ENCODE measurements around the gene ZNF207. TPM values are rescaled to one million over a fixed set of nuclear protein-coding genes. Genes with fewer than 3 reads are reported as not detected.
A peak's percentile ranks its signal among the peaks of the same experiment; 100 is the strongest.

The ZNF207 gene
- total RNA-seq, 2 experiments from 2014 or later = 189 to 201 TPM

DNA sequence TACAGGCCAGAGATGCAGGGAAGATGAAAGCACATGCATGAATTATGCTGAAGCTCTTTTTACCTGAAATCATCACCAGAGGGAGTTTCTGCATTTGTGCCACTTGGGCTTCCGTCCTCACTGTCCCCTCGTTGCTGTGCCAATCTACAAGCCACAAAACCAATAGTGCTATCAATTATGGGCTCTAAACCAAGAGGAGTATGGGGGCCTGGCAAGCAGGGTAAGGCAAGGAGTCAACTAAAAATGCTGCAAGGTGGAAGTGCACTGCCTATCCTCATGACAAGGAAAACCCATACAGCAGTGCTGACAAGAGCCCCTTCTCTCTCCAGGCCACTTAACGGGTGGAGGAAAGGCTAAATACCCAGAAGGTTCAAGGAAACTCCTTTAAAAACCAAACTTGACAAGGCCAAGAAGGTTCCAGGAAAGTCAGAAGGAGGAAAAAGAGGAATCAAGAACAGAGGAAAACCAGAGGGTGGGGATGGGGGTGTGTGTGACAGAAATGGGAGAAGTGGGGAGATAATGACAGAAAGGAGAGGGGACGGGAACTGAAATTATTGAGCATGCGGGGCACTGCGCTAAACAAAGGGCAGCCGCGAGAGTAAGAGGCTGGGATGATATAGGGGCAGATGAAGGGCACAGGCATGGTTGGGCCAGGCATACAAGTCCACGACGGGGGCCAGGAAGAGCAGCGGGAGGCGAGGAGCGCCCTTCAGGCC, 8.7 kb upstream of the ZNF207 start:
- POLR2A ChIA-PET = interaction anchor here (1.1 to 2.4 kb wide), 5 partner anchors 10 to 103 kb away, joined by 4 to 18 read pairs (median 6); partner anchors contain the start of genes PSMD11 and ZNF207
- intact Hi-C loops (cut with micrococcal nuclease) = no loop called here
- H3K4me3 Mint-ChIP-seq = peak overlapping the region; percentile 88

DNA sequence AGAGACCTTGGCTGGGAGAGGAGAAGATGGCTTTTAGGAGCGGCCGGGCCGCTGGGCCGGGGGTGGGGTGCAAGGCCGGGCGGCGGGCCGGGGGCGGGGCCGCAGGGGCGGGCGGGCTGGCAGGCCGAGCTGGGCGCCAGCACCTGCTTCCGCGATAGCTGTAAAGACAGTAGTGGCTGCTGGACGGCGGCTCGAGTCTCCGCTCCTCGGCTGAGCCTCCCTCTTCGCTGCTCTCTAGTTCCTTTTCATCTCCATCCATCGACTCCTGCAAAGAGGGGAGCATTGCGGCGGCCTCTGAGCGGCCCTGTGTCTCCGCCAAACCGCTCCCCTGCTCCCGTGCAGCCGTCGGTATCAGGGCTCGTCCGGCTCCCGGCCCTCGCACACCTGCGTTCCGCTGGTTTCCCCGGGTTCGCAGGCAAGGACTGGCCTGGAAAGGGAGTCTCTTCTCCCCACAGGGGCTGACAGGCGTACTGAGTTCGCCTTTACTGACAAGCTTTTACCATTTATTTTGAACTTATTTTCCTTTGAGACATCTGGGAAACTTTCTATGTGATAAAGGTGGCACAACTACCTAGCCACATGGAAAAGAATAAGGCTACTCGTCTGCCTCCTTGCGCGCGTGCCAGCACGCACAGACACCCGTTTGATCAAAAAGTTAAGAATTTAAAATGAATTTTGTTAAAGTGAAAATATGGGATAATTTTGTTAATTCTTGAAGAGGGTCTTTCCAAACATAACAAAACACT, 7.9 kb upstream of the ZNF207 start, which contains the start of gene C17orf75:
TSS of gene C17orf75 (minus strand) at position 317 of the 746 bp plus-strand sequence. CDS start at position 283, 34 bp downstream.
- Mint-ChIP-seq H3K4me1 (ENCODE audit: low read depth) (peaks cover 16% of the 10 kb centered on the region), H3K9me3 (no peaks in the 10 kb centered on the region), H3K27ac (peak within 1 kb of the TSS; percentile 95), H3K36me3 (ENCODE audit: low read depth) (peaks cover 7% of the 10 kb centered on the region), H3K4me3 (peak within 1 kb of the TSS; percentile 88), H3K27me3 (no peaks in the 10 kb centered on the region)
- ChIA-PET POLR2A (interaction anchor here (0.7 to 2.4 kb wide), 5 partner anchors 9 to 102 kb away, joined by 4 to 18 read pairs (median 6); partner anchors contain the start of genes PSMD11 and ZNF207), CTCF (interaction anchor here (1.3 to 1.7 kb wide), 4 partner anchors 10 to 102 kb away, joined by 3 to 4 read pairs (median 4); partner anchors contain the start of gene PSMD11)
- TF ChIP-seq, protein P1, sequence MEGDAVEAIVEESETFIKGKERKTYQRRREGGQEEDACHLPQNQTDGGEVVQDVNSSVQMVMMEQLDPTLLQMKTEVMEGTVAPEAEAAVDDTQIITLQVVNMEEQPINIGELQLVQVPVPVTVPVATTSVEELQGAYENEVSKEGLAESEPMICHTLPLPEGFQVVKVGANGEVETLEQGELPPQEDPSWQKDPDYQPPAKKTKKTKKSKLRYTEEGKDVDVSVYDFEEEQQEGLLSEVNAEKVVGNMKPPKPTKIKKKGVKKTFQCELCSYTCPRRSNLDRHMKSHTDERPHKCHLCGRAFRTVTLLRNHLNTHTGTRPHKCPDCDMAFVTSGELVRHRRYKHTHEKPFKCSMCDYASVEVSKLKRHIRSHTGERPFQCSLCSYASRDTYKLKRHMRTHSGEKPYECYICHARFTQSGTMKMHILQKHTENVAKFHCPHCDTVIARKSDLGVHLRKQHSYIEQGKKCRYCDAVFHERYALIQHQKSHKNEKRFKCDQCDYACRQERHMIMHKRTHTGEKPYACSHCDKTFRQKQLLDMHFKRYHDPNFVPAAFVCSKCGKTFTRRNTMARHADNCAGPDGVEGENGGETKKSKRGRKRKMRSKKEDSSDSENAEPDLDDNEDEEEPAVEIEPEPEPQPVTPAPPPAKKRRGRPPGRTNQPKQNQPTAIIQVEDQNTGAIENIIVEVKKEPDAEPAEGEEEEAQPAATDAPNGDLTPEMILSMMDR (IDR thresholded peaks at IDR 0.05) = no peak
- ATAC-seq (peak; percentile 94), DNase-seq (peak; percentile 86)
- intact Hi-C loops (cut with micrococcal nuclease) = no loop called here

More for the DNA sequence above, 8.7 kb upstream of the ZNF207 start:
- CTCF ChIA-PET = interaction anchor here (0.8 to 2.0 kb wide), 9 partner anchors 9 to 334 kb away, joined by 3 to 6 read pairs (median 4); partner anchors contain the start of genes LRRC37B, PSMD11 and ZNF207
- peaks cover 16% of the 10 kb centered on the region for H3K4me1 Mint-ChIP-seq (ENCODE audit: low read depth)
- DNase-seq (peak; percentile 75), ATAC-seq (peak; percentile 45)
- peak overlapping the region; percentile 95 for H3K27ac Mint-ChIP-seq
- TF ChIP-seq, protein P1 (IDR thresholded peaks at IDR 0.05) = peak; percentile 24
- peaks cover 7% of the 10 kb centered on the region for H3K36me3 Mint-ChIP-seq (ENCODE audit: low read depth)
- no peaks in the 10 kb centered on the region for H3K27me3 Mint-ChIP-seq
- H3K9me3 Mint-ChIP-seq = no peaks in the 10 kb centered on the region

DNA sequence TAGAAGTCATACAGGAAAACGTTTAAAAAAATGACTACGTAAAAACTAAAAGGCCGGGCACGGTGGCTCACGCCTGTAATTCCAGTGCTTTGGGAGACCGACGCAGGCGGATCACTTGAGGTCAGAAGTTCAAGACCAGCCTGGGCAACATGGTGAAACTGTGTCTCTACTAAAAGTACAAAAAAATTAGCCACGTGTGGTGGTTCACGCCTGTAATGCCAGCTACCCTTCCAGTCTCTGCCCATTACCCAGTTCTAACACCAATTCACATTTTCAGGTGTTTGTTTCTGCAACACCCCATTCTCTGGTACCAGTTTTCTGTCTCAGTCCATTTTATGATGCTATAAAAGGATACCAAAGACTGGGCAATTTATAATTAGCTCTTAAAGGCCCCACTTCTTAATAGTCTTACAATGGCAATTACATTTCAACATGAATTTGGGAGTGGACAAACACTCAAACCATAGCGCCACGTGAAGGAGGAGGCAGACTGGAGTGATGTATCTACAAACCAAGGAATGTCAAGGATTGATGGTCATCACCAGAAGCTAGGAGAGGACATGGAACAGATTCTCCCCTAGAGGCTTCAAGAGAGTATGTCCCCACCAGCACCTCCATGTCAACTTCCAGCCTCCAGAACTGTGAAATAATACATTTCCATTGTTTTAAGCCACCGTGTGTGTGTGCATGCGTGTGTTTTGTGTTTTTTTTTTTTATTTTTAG, 7.2 kb upstream of the ZNF207 start:
- peaks cover 5% of the 10 kb centered on the region for H3K36me3 Mint-ChIP-seq (ENCODE audit: low read depth)
- intact Hi-C loops (cut with micrococcal nuclease) = no loop called here
- peaks cover 16% of the 10 kb centered on the region for H3K4me1 Mint-ChIP-seq (ENCODE audit: low read depth)
- POLR2A ChIA-PET = interaction anchor here (0.7 to 2.4 kb wide), 4 partner anchors 8 to 102 kb away, joined by 4 to 18 read pairs (median 7); partner anchors contain the start of genes PSMD11 and ZNF207
- TF ChIP-seq, protein P1 (IDR thresholded peaks at IDR 0.05) = no peak
- H3K4me3 Mint-ChIP-seq = peak overlapping the region; percentile 88
- H3K27ac Mint-ChIP-seq = peak overlapping the region; percentile 89
- ATAC-seq = no peak
- no peaks in the 10 kb centered on the region for H3K9me3 Mint-ChIP-seq
- CTCF ChIA-PET = interaction anchor here (1.3 to 1.7 kb wide), 3 partner anchors 10 to 101 kb away, joined by 4 read pairs; partner anchors contain the start of gene PSMD11
- DNase-seq = no peak
- H3K27me3 Mint-ChIP-seq = no peaks in the 10 kb centered on the region

DNA sequence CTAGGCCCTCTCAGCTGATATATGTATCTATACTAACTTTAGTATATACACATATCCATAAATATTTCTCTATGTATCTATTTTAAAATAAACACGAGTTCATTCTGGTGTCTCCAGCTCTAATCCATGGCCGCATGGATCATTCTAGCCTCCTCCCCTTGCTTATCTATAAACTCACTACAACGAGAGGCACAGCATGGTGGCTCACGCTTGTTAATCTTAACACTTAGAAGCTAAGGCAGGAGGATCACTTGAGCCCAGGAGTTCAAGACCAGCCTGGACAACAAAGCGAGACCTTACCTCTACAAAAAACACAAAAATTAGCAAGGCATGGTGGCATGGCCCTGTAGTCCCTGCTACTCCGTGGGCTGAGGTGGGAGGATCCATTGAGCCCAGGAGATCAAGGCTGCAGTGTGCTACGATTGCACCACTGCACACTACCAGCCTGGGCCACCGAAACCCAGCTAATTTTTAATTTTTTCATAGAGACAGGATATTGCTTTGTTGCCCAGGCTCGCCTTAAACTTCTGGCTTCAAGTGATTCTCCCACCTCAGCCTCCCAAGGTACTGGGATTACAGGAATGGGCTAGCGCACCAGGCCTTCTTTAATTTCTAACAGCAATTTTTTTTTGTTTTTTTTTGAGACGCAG, 3.9 kb upstream of the ZNF207 start:
- intact Hi-C loops (cut with micrococcal nuclease) = no loop called here
- TF ChIP-seq, protein P1 (IDR thresholded peaks at IDR 0.05) = no peak
- no peak for ATAC-seq
- Mint-ChIP-seq H3K4me1 (ENCODE audit: low read depth) (peaks cover 13% of the 10 kb centered on the region), H3K36me3 (ENCODE audit: low read depth) (peaks cover 13% of the 10 kb centered on the region), H3K27ac (no peak overlapping the region), H3K4me3 (no peak overlapping the region), H3K9me3 (no peaks in the 10 kb centered on the region), H3K27me3 (no peaks in the 10 kb centered on the region)
- ChIA-PET CTCF (interaction anchor here (1.2 kb wide), 1 partner anchor 98 kb away, joined by 3 read pairs; the partner anchor contains the start of gene PSMD11), POLR2A (no interaction called here)
- DNase-seq = no peak

Data from activated CD8-positive, alpha-beta T cell treated with anti-CD3 and anti-CD28 coated beads for 36 hours (primary cell).